Endodermal cell (in vitro differentiated cells): Measurements from ENCODE around the gene HSF4. TPM values are rescaled to one million over a fixed set of nuclear protein-coding genes. Genes with fewer than 3 reads are reported as not detected.

Source experiments
- DNase-seq: peaks from one replicate; pipeline ENCODE4 v3.0.0-alpha.2; 2017
- H3K27ac ChIP-seq: 2 replicates; pipeline ENCODE4 v1.5.1; 2013; ENCODE audit warnings: mild to moderate bottlenecking, low read depth, low read length, moderate library complexity
- H3K27me3 ChIP-seq: 2 replicates; pipeline ENCODE4 v1.6.1; 2013; ENCODE audit warnings: mild to moderate bottlenecking, low read length, moderate library complexity; ENCODE audit not compliant: insufficient read depth, control insufficient read depth, poor library complexity, severe bottlenecking
- H3K36me3 ChIP-seq: 2 replicates; pipeline ENCODE4 v1.7.0; 2013; ENCODE audit warnings: mild to moderate bottlenecking, low read length, moderate library complexity; ENCODE audit not compliant: control insufficient read depth, insufficient read depth
- H3K4me1 ChIP-seq: one replicate; pipeline ENCODE4 v1.7.0; 2013; ENCODE audit warnings: low read length; ENCODE audit not compliant: control insufficient read depth, insufficient read depth
- H3K4me3 ChIP-seq: 2 replicates; pipeline ENCODE4 v1.5.1; 2013; ENCODE audit warnings: mild to moderate bottlenecking, low read length, moderate library complexity
- H3K9ac ChIP-seq: 2 replicates; pipeline ENCODE4 v1.6.1; 2013; ENCODE audit warnings: mild to moderate bottlenecking, low read length, moderate library complexity; ENCODE audit not compliant: poor library complexity, severe bottlenecking; ENCODE audit errors: extremely low read depth
- H3K9me3 ChIP-seq: 2 replicates; pipeline ENCODE4 v1.6.1; 2013; ENCODE audit warnings: mild to moderate bottlenecking, low read length, moderate library complexity; ENCODE audit not compliant: control insufficient read depth
- H3K27ac Mint-ChIP-seq: 2 replicates; pipeline ENCODE4 v1.8.0; 2020; ENCODE audit warnings: mixed read lengths
- H3K27me3 Mint-ChIP-seq: 2 replicates; pipeline ENCODE4 v1.8.0; 2021; ENCODE audit warnings: mild to moderate bottlenecking, mixed read lengths; ENCODE audit not compliant: insufficient read depth
- H3K36me3 Mint-ChIP-seq: 2 replicates; pipeline ENCODE4 v1.8.0; 2020; ENCODE audit warnings: low read depth, mixed read lengths
- H3K4me1 Mint-ChIP-seq: 2 replicates; pipeline ENCODE4 v1.8.0; 2020; ENCODE audit warnings: mixed read lengths
- H3K4me3 Mint-ChIP-seq: 2 replicates; pipeline ENCODE4 v1.8.0; 2020; ENCODE audit warnings: mild to moderate bottlenecking, moderate library complexity, mixed read lengths
- H3K9me3 Mint-ChIP-seq: 2 replicates; pipeline ENCODE4 v1.8.0; 2020; ENCODE audit warnings: mild to moderate bottlenecking, mixed read lengths
- WGBS, 2 experiments: methylation state at CpG; one replicate each; pipeline versions ENCODE4 v1.1.5 to v1.1.7; 2013; ENCODE audit warnings: missing lambda C conversion rate in 2 of 2, mixed read lengths in 1 of 2; ENCODE audit not compliant: insufficient coverage in 1 of 2, insufficient read length in 1 of 2; 5-methylcytosine and 5-hydroxymethylcytosine counted together
- total RNA-seq, 2 donors: library from RNA; stranded (reverse); fragmentation: NEBNext Ultra II Directional in 1 of 2; extraction: Animal tissue kit (Norgen Biotek cat#: 25700) in 1 of 2; gene quantifications; 2 replicates in 1 of 2; 3 replicates in 1 of 2; pipeline ENCODE4 v1.2.1, GENCODE V29; 2021
- TF ChIP-seq, protein P1 (sequence below): fragments of 200-600 bp; sonication (generic); conservative IDR thresholded peaks from 2 replicates; pipeline ENCODE4 v1.5.0; 2021; ENCODE audit warnings: antibody characterized with exemption, mild to moderate bottlenecking

HSF4 gene
- total RNA-seq, 2 donors from 2014 or later = 2.0 to 6.8 TPM

- Histone ChIP-seq H3K27ac (no peak overlapping the region), H3K4me1 (peaks cover 3% of the 10 kb centered on the region), H3K9ac (no peak overlapping the region), H3K4me3 (no peak overlapping the region), H3K36me3 (peaks cover 44% of the 10 kb centered on the region), H3K9me3 (no peaks in the 10 kb centered on the region), H3K27me3 (no peaks in the 10 kb centered on the region)
- Mint-ChIP-seq H3K9me3 (no peaks in the 10 kb centered on the region), H3K36me3 (peaks cover 16% of the 10 kb centered on the region), H3K4me1 (peaks cover 3% of the 10 kb centered on the region), H3K27ac (no peak overlapping the region), H3K4me3 (no peak overlapping the region), H3K27me3 (no peaks in the 10 kb centered on the region)
- no peak for DNase-seq
- TF ChIP-seq, protein P1, sequence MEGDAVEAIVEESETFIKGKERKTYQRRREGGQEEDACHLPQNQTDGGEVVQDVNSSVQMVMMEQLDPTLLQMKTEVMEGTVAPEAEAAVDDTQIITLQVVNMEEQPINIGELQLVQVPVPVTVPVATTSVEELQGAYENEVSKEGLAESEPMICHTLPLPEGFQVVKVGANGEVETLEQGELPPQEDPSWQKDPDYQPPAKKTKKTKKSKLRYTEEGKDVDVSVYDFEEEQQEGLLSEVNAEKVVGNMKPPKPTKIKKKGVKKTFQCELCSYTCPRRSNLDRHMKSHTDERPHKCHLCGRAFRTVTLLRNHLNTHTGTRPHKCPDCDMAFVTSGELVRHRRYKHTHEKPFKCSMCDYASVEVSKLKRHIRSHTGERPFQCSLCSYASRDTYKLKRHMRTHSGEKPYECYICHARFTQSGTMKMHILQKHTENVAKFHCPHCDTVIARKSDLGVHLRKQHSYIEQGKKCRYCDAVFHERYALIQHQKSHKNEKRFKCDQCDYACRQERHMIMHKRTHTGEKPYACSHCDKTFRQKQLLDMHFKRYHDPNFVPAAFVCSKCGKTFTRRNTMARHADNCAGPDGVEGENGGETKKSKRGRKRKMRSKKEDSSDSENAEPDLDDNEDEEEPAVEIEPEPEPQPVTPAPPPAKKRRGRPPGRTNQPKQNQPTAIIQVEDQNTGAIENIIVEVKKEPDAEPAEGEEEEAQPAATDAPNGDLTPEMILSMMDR = no peak
- WGBS, 2 experiments = 97% methylated on average over 20 to 40 of the region's 40 CpGs
Observed at GRCh38 chr16:67201411-67202345, 37.1 kb downstream of the HSF4 start.

GRCh38 chr16:67202426-67202825 lies 37.9 kb downstream of the HSF4 start:
- H3K36me3 ChIP-seq = peaks cover 36% of the 10 kb centered on the region
- Mint-ChIP-seq H3K27me3 (no peaks in the 10 kb centered on the region), H3K9me3 (no peaks in the 10 kb centered on the region), H3K27ac (no peak overlapping the region), H3K4me1 (peaks cover 10% of the 10 kb centered on the region), H3K36me3 (peaks cover 12% of the 10 kb centered on the region), H3K4me3 (no peak overlapping the region)
- DNase-seq = no peak
- TF ChIP-seq, protein P1 = no peak
- H3K4me3 ChIP-seq = no peak overlapping the region
- 97 to 100% methylated on average over 6 to 12 of the region's 12 CpGs for WGBS, 2 experiments
- no peaks in the 10 kb centered on the region for H3K9me3 ChIP-seq
- H3K9ac ChIP-seq = no peak overlapping the region
- no peaks in the 10 kb centered on the region for H3K27me3 ChIP-seq
- H3K4me1 ChIP-seq = peaks cover 5% of the 10 kb centered on the region
- H3K27ac ChIP-seq = no peak overlapping the region

DNA sequence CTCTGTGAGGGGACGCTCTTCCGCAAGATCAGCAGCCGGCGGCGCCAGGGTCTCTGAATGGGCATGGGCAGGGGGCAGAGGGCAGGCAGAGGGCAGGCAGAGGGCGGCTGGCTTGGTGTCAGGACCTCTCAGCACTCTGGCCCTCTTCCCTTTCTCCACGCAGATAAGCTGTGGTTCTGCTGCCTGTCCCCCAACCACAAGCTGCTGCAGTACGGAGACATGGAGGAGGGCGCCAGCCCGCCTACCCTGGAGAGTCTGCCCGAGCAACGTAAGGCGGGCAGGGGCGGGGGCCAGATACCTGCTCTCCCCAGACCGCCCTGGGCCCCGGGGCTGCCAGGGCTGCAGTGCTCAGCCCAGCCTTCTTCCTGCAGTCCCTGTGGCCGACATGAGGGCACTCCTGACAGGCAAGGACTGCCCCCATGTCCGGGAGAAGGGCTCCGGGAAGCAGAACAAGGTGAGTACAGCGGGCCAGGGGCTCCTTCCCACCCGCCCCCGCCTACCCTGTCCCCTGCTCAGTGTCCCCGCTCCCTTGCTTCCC lies 38.5 kb downstream of the HSF4 start:
- Histone ChIP-seq H3K4me3 (no peak overlapping the region), H3K27ac (no peak overlapping the region), H3K27me3 (no peaks in the 10 kb centered on the region), H3K4me1 (peaks cover 5% of the 10 kb centered on the region), H3K9me3 (no peaks in the 10 kb centered on the region), H3K36me3 (peaks cover 30% of the 10 kb centered on the region), H3K9ac (no peak overlapping the region)
- WGBS, 2 experiments = 93 to 96% methylated on average over 17 to 23 of the region's 23 CpGs
- DNase-seq = no peak
- H3K9me3 Mint-ChIP-seq = no peaks in the 10 kb centered on the region
- H3K36me3 Mint-ChIP-seq = peaks cover 8% of the 10 kb centered on the region
- no peaks in the 10 kb centered on the region for H3K27me3 Mint-ChIP-seq
- TF ChIP-seq, protein P1 = no peak
- H3K4me3 Mint-ChIP-seq = no peak overlapping the region
- no peak overlapping the region for H3K27ac Mint-ChIP-seq
- peaks cover 10% of the 10 kb centered on the region for H3K4me1 Mint-ChIP-seq
